ENCODE data around the gene SERTAD3.
"Not testable (repeated sequence)": the region's sequence is repeated elsewhere in the genome, so short reads cannot be mapped to it uniquely, and the experiment has no call there.

SERTAD3 gene

GRCh38 chr19:40457953-40458596 lies 13.9 kb upstream of the SERTAD3 start:
- no peak for DNase-seq

GRCh38 chr19:40457048-40457447 lies 12.9 kb upstream of the SERTAD3 start:
- no peak for DNase-seq

GRCh38 chr19:40453943-40454342 lies 9.8 kb upstream of the SERTAD3 start:
- DNase-seq = not testable (repeated sequence)

GRCh38 chr19:40453151-40453735 lies 9.1 kb upstream of the SERTAD3 start:
- DNase-seq = no peak

GRCh38 chr19:40452016-40452415 lies 7.9 kb upstream of the SERTAD3 start:
- DNase-seq = no peak

- DNase-seq = no peak
Observed at GRCh38 chr19:40450664-40451063, 6.5 kb upstream of the SERTAD3 start.

GRCh38 chr19:40449506-40449905 lies 5.4 kb upstream of the SERTAD3 start:
- DNase-seq = no peak

- no peak for DNase-seq
Observed at GRCh38 chr19:40446263-40446784, 2.2 kb upstream of the SERTAD3 start.

GRCh38 chr19:40445780-40446262 lies 1.7 kb upstream of the SERTAD3 start:
- peak; percentile 8 for DNase-seq

- DNase-seq = no peak
Observed at GRCh38 chr19:40444825-40445312, 734 bp upstream of the SERTAD3 start.

GRCh38 chr19:40443131-40443999 lies 770 bp downstream of the SERTAD3 start:
- DNase-seq = peak; percentile 94

GRCh38 chr19:40442328-40443130 lies 1.6 kb downstream of the SERTAD3 start:
- DNase-seq = no peak

GRCh38 chr19:40441719-40442253 lies 2.3 kb downstream of the SERTAD3 start:
- no peak for DNase-seq

- no peak for DNase-seq
Observed at GRCh38 chr19:40438284-40438683, 5.9 kb downstream of the SERTAD3 start.

- peak; percentile 88 for DNase-seq
Observed at GRCh38 chr19:40433391-40434216, 10.5 kb downstream of the SERTAD3 start.

- peak; percentile 53 for DNase-seq
Observed at GRCh38 chr19:40432760-40433159, 11.4 kb downstream of the SERTAD3 start.

GRCh38 chr19:40431698-40432097 lies 12.4 kb downstream of the SERTAD3 start:
- DNase-seq = no peak

- not testable (repeated sequence) for DNase-seq
Observed at GRCh38 chr19:40430242-40430641, 13.9 kb downstream of the SERTAD3 start.

- DNase-seq = not testable (repeated sequence)
Observed at GRCh38 chr19:40428197-40428596, 15.9 kb downstream of the SERTAD3 start.

GRCh38 chr19:40425450-40426287 lies 18.5 kb downstream of the SERTAD3 start, which contains the start of gene SERTAD1:
Gene SERTAD1 (minus strand): TSS chr19:40425992. CDS start chr19:40423546, 2,446 bp downstream.
- peak; percentile 97 for DNase-seq
